Measurements from ENCODE around the gene PIGL. TPM values are rescaled to one million over a fixed set of nuclear protein-coding genes. Genes with fewer than 3 reads are reported as not detected.

The PIGL gene
- total RNA-seq, 1 donor from 2014 or later, result 53.0 TPM

GRCh38 chr17:16254773-16255400 is 37.9 kb downstream of the PIGL start:
- no peak overlapping the region for H3K4me3 ChIP-seq (ENCODE audit: low read depth, low read length)
- no peaks in the 10 kb centered on the region for H3K27me3 ChIP-seq (ENCODE audit: control insufficient read depth, insufficient read depth, low read length)
- H3K36me3 ChIP-seq (ENCODE audit: control insufficient read depth, insufficient read depth, low read length), result no peaks in the 10 kb centered on the region
- DNase-seq (ENCODE audit: low read depth), result no peak
- TF ChIP-seq CTCF (IDR thresholded peaks at IDR 0.05; ENCODE audit: insufficient read depth, low read length, poor library complexity, severe bottlenecking), result no peak

GRCh38 chr17:16255481-16255921 is 38.5 kb downstream of the PIGL start:
- H3K27me3 ChIP-seq (ENCODE audit: control insufficient read depth, insufficient read depth, low read length), result no peaks in the 10 kb centered on the region
- H3K36me3 ChIP-seq (ENCODE audit: control insufficient read depth, insufficient read depth, low read length), result peaks cover 2% of the 10 kb centered on the region
- DNase-seq (ENCODE audit: low read depth), result no peak
- TF ChIP-seq CTCF (IDR thresholded peaks at IDR 0.05; ENCODE audit: insufficient read depth, low read length, poor library complexity, severe bottlenecking), result no peak
- no peak overlapping the region for H3K4me3 ChIP-seq (ENCODE audit: low read depth, low read length)

GRCh38 chr17:16258901-16259300 is 41.9 kb downstream of the PIGL start:
- no peak for TF ChIP-seq CTCF (IDR thresholded peaks at IDR 0.05; ENCODE audit: insufficient read depth, low read length, poor library complexity, severe bottlenecking)
- Histone ChIP-seq H3K36me3 (ENCODE audit: control insufficient read depth, insufficient read depth, low read length) (peaks cover 2% of the 10 kb centered on the region), H3K27me3 (ENCODE audit: control insufficient read depth, insufficient read depth, low read length) (no peaks in the 10 kb centered on the region), H3K4me3 (ENCODE audit: low read depth, low read length) (no peak overlapping the region)
- DNase-seq (ENCODE audit: low read depth), result no peak

- Histone ChIP-seq H3K4me3 (ENCODE audit: low read depth, low read length) (no peak overlapping the region), H3K27me3 (ENCODE audit: control insufficient read depth, insufficient read depth, low read length) (no peaks in the 10 kb centered on the region), H3K36me3 (ENCODE audit: control insufficient read depth, insufficient read depth, low read length) (peaks cover 2% of the 10 kb centered on the region)
- no peak for DNase-seq (ENCODE audit: low read depth)
- no peak for TF ChIP-seq CTCF (IDR thresholded peaks at IDR 0.05; ENCODE audit: insufficient read depth, low read length, poor library complexity, severe bottlenecking)
These were observed 42.9 kb downstream of the PIGL start for GRCh38 chr17:16259926-16260325.

GRCh38 chr17:16261049-16261448 is 44.0 kb downstream of the PIGL start:
- Histone ChIP-seq H3K27me3 (ENCODE audit: control insufficient read depth, insufficient read depth, low read length) (no peaks in the 10 kb centered on the region), H3K4me3 (ENCODE audit: low read depth, low read length) (no peak overlapping the region), H3K36me3 (ENCODE audit: control insufficient read depth, insufficient read depth, low read length) (peaks cover 2% of the 10 kb centered on the region)
- no peak for DNase-seq (ENCODE audit: low read depth)
- no peak for TF ChIP-seq CTCF (IDR thresholded peaks at IDR 0.05; ENCODE audit: insufficient read depth, low read length, poor library complexity, severe bottlenecking)

- H3K4me3 ChIP-seq (ENCODE audit: low read depth, low read length), result no peak overlapping the region
- H3K36me3 ChIP-seq (ENCODE audit: control insufficient read depth, insufficient read depth, low read length), result peaks cover 2% of the 10 kb centered on the region
- TF ChIP-seq CTCF (IDR thresholded peaks at IDR 0.05; ENCODE audit: insufficient read depth, low read length, poor library complexity, severe bottlenecking), result no peak
- no peak for DNase-seq (ENCODE audit: low read depth)
- H3K27me3 ChIP-seq (ENCODE audit: control insufficient read depth, insufficient read depth, low read length), result no peaks in the 10 kb centered on the region
These were observed 45.2 kb downstream of the PIGL start for GRCh38 chr17:16262201-16262600.

Measured in kidney epithelial cell (primary cell).